NB4 (cell line): ENCODE data around the gene HACL1.

Experiments
- DNase-seq: peaks from one replicate; pipeline ENCODE4 v3.0.0; 2010; ENCODE audit warnings: low read depth
- H3K4me3 ChIP-seq: one replicate; pipeline ENCODE4 v1.5.1; 2011; ENCODE audit warnings: mild to moderate bottlenecking, low read depth, low read length, moderate library complexity
- CTCF ChIP-seq: IDR thresholded peaks from one replicate; pipeline ENCODE4 v1.5.1; 2012; ENCODE audit warnings: low read depth, low read length
- MAX ChIP-seq: IDR thresholded peaks from 2 replicates; pipeline ENCODE4 v1.6.1; 2011; ENCODE audit warnings: low read depth, low read length
- MYC ChIP-seq: IDR thresholded peaks from 2 replicates; pipeline ENCODE4 v1.6.1; 2011; ENCODE audit warnings: low read depth, low read length
- POLR2A ChIP-seq: IDR thresholded peaks from 2 replicates; pipeline ENCODE4 v1.6.1; 2011; ENCODE audit warnings: mild to moderate bottlenecking; ENCODE audit not compliant: insufficient read length; ENCODE audit errors: extremely low read depth

HACL1 gene

GRCh38 chr3:15525790-15526189, 75.6 kb downstream of the HACL1 start:
- no peak overlapping the region for H3K4me3 ChIP-seq
- TF ChIP-seq POLR2A (no peak), MAX (no peak), CTCF (no peak)
- no peak for DNase-seq

- TF ChIP-seq POLR2A (no peak), MAX (no peak), MYC (no peak), CTCF (no peak)
- DNase-seq: no peak
- no peak overlapping the region for H3K4me3 ChIP-seq
Measured at GRCh38 chr3:15523660-15524417, 77.5 kb downstream of the HACL1 start.

GRCh38 chr3:15522016-15522415, 79.4 kb downstream of the HACL1 start:
- no peak overlapping the region for H3K4me3 ChIP-seq
- TF ChIP-seq MYC (no peak), CTCF (no peak), MAX (no peak), POLR2A (no peak)
- DNase-seq: no peak

GRCh38 chr3:15521573-15521965, 79.8 kb downstream of the HACL1 start, which contains the start of gene COLQ:
COLQ (minus strand) TSS chr3:15521706; CDS start chr3:15521625, 81 bp downstream.
- DNase-seq: no peak
- TF ChIP-seq MAX: no peak
- no peak for TF ChIP-seq POLR2A
- TF ChIP-seq CTCF: no peak
- TF ChIP-seq MYC: no peak
- H3K4me3 ChIP-seq: no peak within 1 kb of the TSS

GRCh38 chr3:15520804-15521572, 80.4 kb downstream of the HACL1 start:
- peak; percentile 21 for DNase-seq
- TF ChIP-seq CTCF (no peak), MYC (no peak), POLR2A (no peak), MAX (no peak)
- no peak overlapping the region for H3K4me3 ChIP-seq
